ENCODE measurements around the gene CD79A. TPM values are rescaled to one million over a fixed set of nuclear protein-coding genes. Genes with fewer than 3 reads are reported as not detected.

CD79A gene
- total RNA-seq, 6 experiments from 2014 or later: 0.18 to 0.71 (median 0.39) TPM; not detected in 2

DNA sequence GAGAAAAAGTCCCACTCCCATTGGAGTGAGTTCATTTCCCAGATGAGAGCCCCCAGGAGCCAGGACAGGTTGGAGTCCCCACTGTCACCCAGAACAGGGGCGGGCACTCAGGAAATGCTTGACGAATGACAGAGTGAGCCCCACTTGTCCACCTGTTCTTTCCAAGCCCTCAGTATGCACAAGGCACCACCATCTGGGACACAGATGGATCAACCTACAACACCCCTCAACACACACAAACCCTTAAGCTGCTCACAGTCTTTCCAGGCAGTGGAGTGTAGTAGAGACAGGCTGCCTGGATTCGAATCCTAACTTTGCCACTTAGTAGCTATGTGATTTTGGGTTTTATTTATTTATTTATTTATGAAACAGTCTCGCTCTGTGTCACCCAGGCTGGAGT is 13.9 kb downstream of the CD79A start:
- ATAC-seq: no peak
- Histone ChIP-seq H3K27ac (no peak overlapping the region), H3K4me3 (no peak overlapping the region), H3K27me3 (no peaks in the 10 kb centered on the region), H3K9me3 (no peaks in the 10 kb centered on the region), H3K36me3 (peaks cover 0 to 19% (median 13%) of the 10 kb centered on the region in 4 donors), H3K4me1 (peaks cover 0 to 4% (median 0%) of the 10 kb centered on the region in 4 donors)
- no peak for TF ChIP-seq CTCF (IDR thresholded peaks at IDR 0.05)
- no peak for TF ChIP-seq POLR2A (IDR thresholded peaks at IDR 0.05)
- DNase-seq: no peak
- intact Hi-C loops (cut with DNase I): no loop called here
- no CpG with 5 or more reads among the region's 4 CpGs for WGBS (ENCODE audit: insufficient coverage, low coverage, low lambda C conversion rate, missing lambda C conversion rate)

DNA sequence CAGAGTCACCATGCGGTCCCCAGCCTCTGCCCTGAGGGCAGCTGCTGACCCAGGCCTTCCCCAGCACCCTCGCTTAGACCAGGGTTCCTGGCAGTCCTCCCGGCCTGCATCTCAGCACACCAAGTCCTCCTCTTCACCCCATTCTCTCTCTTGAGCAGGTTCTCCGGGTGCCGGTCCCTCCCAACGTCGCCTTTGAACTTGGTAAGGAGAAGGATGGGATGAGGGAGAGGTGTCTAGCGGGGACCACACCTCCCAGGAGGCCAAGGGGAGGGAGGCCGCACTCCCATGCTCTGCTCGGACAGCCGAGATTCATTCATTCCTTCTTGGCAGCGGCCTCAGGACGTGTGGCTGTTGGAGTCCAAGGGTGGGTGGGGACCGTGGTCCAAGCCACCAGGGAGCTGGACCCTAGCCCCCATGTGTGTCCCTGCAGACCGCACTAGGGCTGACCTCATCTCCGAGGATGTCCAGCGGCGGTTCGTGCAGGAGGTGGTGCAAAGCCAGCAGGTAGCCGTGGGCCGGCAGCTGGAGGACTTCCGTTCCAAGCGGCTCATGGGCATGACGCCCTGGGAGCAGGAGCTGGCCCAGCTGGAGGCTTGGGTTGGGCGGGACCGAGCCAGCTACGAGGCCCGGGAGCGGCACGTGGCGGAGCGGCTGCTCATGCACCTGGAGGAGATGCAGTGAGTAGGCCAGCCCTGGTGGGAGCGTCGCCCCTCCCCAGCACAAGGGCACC is 15.3 kb downstream of the CD79A start:
- intact Hi-C loops (cut with DNase I): no loop called here
- TF ChIP-seq CTCF (IDR thresholded peaks at IDR 0.05) (no peak), POLR2A (IDR thresholded peaks at IDR 0.05) (no peak)
- Histone ChIP-seq H3K27me3 (no peaks in the 10 kb centered on the region), H3K4me3 (no peak overlapping the region), H3K36me3 (peaks cover 0 to 23% (median 15%) of the 10 kb centered on the region in 4 donors), H3K27ac (no peak overlapping the region), H3K9me3 (no peaks in the 10 kb centered on the region), H3K4me1 (no peaks in the 10 kb centered on the region)
- 89% methylated on average over 4 of the region's 34 CpGs for WGBS (ENCODE audit: insufficient coverage, low coverage, low lambda C conversion rate, missing lambda C conversion rate)
- ATAC-seq: no peak
- DNase-seq: no peak

DNA sequence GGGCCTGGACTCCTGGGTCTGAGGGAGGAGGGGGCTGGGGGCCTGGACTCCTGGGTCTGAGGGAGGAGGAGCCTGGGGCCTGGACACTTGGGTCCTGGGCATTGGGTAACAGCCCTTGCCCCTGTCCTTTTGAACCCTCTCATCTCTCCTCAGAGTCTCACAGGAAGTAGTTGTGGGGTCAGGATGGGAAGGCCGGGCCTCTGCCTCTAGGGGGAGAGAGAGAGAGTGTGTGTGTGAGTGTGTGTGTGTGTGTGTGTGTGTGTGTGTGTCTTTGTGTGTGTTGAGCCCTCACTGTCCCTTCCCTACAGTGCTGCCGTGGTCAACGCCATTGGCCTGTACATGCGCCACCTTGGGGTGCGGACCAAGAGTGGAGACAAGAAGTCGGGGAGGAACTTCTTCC is 16.8 kb downstream of the CD79A start:
- H3K9me3 ChIP-seq: no peaks in the 10 kb centered on the region
- TF ChIP-seq POLR2A (IDR thresholded peaks at IDR 0.05) (no peak), CTCF (IDR thresholded peaks at IDR 0.05) (no peak)
- ATAC-seq (peak in 1 of 4 donors; percentile 16), DNase-seq (no peak)
- WGBS (ENCODE audit: insufficient coverage, low coverage, low lambda C conversion rate, missing lambda C conversion rate): no CpG with 5 or more reads among the region's 6 CpGs
- no peaks in the 10 kb centered on the region for H3K4me1 ChIP-seq
- peaks cover 0 to 33% (median 19%) of the 10 kb centered on the region in 4 donors for H3K36me3 ChIP-seq
- no peak overlapping the region for H3K27ac ChIP-seq
- intact Hi-C loops (cut with DNase I): no loop called here
- no peaks in the 10 kb centered on the region for H3K27me3 ChIP-seq
- no peak overlapping the region for H3K4me3 ChIP-seq

- H3K36me3 ChIP-seq: peaks cover 0 to 33% (median 20%) of the 10 kb centered on the region in 4 donors
- H3K27ac ChIP-seq: no peak overlapping the region
- H3K4me1 ChIP-seq: no peaks in the 10 kb centered on the region
- H3K27me3 ChIP-seq: no peaks in the 10 kb centered on the region
- H3K4me3 ChIP-seq: no peak overlapping the region
- ATAC-seq (no peak), DNase-seq (peak in 1 of 3 donors; percentile 39)
- WGBS (ENCODE audit: insufficient coverage, low coverage, low lambda C conversion rate, missing lambda C conversion rate): 60% methylated on average over 1 of the region's 14 CpGs
- no peaks in the 10 kb centered on the region for H3K9me3 ChIP-seq
- TF ChIP-seq POLR2A (IDR thresholded peaks at IDR 0.05) (no peak), CTCF (IDR thresholded peaks at IDR 0.05) (no peak)
- intact Hi-C loops (cut with DNase I): no loop called here
Observed at GRCh38 chr19:41894350-41894749, 17.3 kb downstream of the CD79A start.

All from right lobe of liver (tissue), 6 donors.